Calu3 (cell line): ENCODE data around the gene CERKL. TPM values are rescaled to one million over a fixed set of nuclear protein-coding genes. Genes with fewer than 3 reads are reported as not detected.
"Not testable (repeated sequence)": the region's sequence is repeated elsewhere in the genome, so short reads cannot be mapped to it uniquely, and the experiment has no call there.

Experiments used
- Bru-seq: library from RNA; stranded (reverse); fragments of 400-500 nt; gene quantifications from one replicate; lab custom pipeline; 2021; lab: Mats Ljungman, UMichigan
- BruChase-seq, 2 experiments: library from RNA; stranded (reverse); fragments of 400-500 nt; gene quantifications; one replicate each; lab custom pipeline; 2021; lab: Mats Ljungman, UMichigan
- BruUV-seq: library from RNA; stranded (reverse); fragments of 400-500 nt; replicated peaks from 2 replicates; lab custom pipeline; 2021; lab: Mats Ljungman, UMichigan
- CTCF ChIA-PET: fragments of 300-600 bp; sonication (Branson Sonifier 250); formaldehyde crosslinking; loops from one replicate; lab custom pipeline; 2022; ENCODE audit warnings: antibody characterized with exemption; lab: Charles Lee
- DNase-seq: peaks from one replicate; pipeline ENCODE4 v3.0.0; 2022
- H3K27ac Mint-ChIP-seq: one replicate; pipeline ENCODE4 v1.8.0; 2022; ENCODE audit warnings: mixed read lengths; ENCODE audit not compliant: unreplicated experiment
- H3K27me3 Mint-ChIP-seq: one replicate; pipeline ENCODE4 v1.8.0; 2022; ENCODE audit warnings: mixed read lengths; ENCODE audit not compliant: unreplicated experiment
- H3K36me3 Mint-ChIP-seq: one replicate; pipeline ENCODE4 v1.8.0; 2022; ENCODE audit warnings: mild to moderate bottlenecking, moderate library complexity, mixed read lengths; ENCODE audit not compliant: insufficient read depth, unreplicated experiment
- H3K4me1 Mint-ChIP-seq: one replicate; pipeline ENCODE4 v1.8.0; 2022; ENCODE audit warnings: mild to moderate bottlenecking, low read depth, mixed read lengths; ENCODE audit not compliant: unreplicated experiment
- H3K4me3 Mint-ChIP-seq: one replicate; pipeline ENCODE4 v1.8.0; 2022; ENCODE audit warnings: mild to moderate bottlenecking, low read depth, moderate library complexity, mixed read lengths; ENCODE audit not compliant: unreplicated experiment
- H3K9me3 Mint-ChIP-seq: one replicate; pipeline ENCODE4 v1.8.0; 2022; ENCODE audit warnings: low read depth, mixed read lengths; ENCODE audit not compliant: unreplicated experiment
- intact Hi-C: fragments of 100-400 bp; cut with micrococcal nuclease; formaldehyde crosslinking; loops from one replicate; pipeline ENCODE4 v1.10.0; 2022; ENCODE audit not compliant: unreplicated experiment
- long read RNA-seq: library from polyadenylated mRNA; stranded (forward); transcript quantifications from one replicate; pipeline ENCODE4 v2.0.0, GENCODE V29; 2022
- total RNA-seq: library from RNA; stranded (reverse); gene quantifications from 2 replicates; pipeline ENCODE4 v1.2.3, GENCODE V29; 2022
- TF ChIP-seq, protein P1 (sequence below): fragments of 200-600 bp; IDR thresholded peaks from one replicate; pipeline ENCODE4 v1.8.0; 2022; ENCODE audit warnings: antibody characterized with exemption; ENCODE audit not compliant: unreplicated experiment

The CERKL gene
- total RNA-seq (1.1 and 1.5 TPM in 2 replicates), Bru-seq, nascent RNA (percentile 37 among the genes with signal in this experiment), BruChase-seq, experiment 1, labeled RNA remaining after a 6-hour chase (percentile 22 among the genes with signal in this experiment), BruChase-seq, experiment 2, labeled RNA remaining after a 2-hour chase (percentile 21 among the genes with signal in this experiment)
- long read RNA-seq, result 0 reads

GRCh38 chr2:181656450-181657291, at the start of gene CERKL:
TSS of gene CERKL (minus strand) at chr2:181657105. CDS start at chr2:181657006, 99 bp downstream.
- intact Hi-C loops, result loop anchor here (5.0 kb wide), 1 partner anchor 34 kb away; no protein-coding TSS in a partner anchor
- H3K9me3 Mint-ChIP-seq, result no peaks in the 10 kb centered on the region
- TF ChIP-seq, protein P1, sequence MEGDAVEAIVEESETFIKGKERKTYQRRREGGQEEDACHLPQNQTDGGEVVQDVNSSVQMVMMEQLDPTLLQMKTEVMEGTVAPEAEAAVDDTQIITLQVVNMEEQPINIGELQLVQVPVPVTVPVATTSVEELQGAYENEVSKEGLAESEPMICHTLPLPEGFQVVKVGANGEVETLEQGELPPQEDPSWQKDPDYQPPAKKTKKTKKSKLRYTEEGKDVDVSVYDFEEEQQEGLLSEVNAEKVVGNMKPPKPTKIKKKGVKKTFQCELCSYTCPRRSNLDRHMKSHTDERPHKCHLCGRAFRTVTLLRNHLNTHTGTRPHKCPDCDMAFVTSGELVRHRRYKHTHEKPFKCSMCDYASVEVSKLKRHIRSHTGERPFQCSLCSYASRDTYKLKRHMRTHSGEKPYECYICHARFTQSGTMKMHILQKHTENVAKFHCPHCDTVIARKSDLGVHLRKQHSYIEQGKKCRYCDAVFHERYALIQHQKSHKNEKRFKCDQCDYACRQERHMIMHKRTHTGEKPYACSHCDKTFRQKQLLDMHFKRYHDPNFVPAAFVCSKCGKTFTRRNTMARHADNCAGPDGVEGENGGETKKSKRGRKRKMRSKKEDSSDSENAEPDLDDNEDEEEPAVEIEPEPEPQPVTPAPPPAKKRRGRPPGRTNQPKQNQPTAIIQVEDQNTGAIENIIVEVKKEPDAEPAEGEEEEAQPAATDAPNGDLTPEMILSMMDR, result no peak
- peaks cover 10% of the 10 kb centered on the region for H3K4me1 Mint-ChIP-seq
- H3K36me3 Mint-ChIP-seq, result peaks cover 14% of the 10 kb centered on the region
- CTCF ChIA-PET, result interaction anchor here (0.8 to 3.6 kb wide), 4 partner anchors 18 to 58 kb away, joined by 3 to 14 read pairs (median 3); no protein-coding TSS in a partner anchor
- no peaks in the 10 kb centered on the region for H3K27me3 Mint-ChIP-seq
- peak within 1 kb of the TSS; percentile 73 for H3K27ac Mint-ChIP-seq
- peak within 1 kb of the TSS; percentile 88 for H3K4me3 Mint-ChIP-seq
- DNase-seq, result peak; percentile 83
- BruUV-seq, result no TSS peak

GRCh38 chr2:181702519-181702918, 45.6 kb upstream of the CERKL start:
- H3K9me3 Mint-ChIP-seq, H3K4me1 Mint-ChIP-seq, BruUV-seq, H3K27ac Mint-ChIP-seq, DNase-seq, CTCF ChIA-PET, intact Hi-C loops, H3K27me3 Mint-ChIP-seq, H3K36me3 Mint-ChIP-seq, H3K4me3 Mint-ChIP-seq: not testable (repeated sequence)

DNA sequence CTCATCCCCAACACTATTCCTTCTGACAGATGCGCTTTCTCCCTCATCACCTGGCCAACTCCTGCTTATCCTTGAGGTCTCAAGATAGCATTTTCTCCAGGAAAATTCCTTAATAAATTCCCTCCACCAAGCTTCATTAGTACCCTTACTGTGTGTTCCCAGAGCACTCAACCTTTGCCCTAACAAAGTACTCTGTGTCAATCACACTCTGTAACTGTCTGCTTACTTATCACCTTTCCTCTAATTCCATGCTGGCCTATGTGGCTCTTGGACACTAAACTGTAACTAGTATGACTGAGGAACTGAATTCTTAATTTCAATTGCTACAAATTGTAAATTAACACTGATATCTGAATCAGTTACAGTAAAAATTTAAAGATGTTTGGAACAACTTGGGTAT, 41.3 kb upstream of the CERKL start:
- CTCF ChIA-PET, result no interaction called here
- Mint-ChIP-seq H3K36me3 (no peaks in the 10 kb centered on the region), H3K4me1 (no peaks in the 10 kb centered on the region), H3K9me3 (no peaks in the 10 kb centered on the region), H3K4me3 (no peak overlapping the region), H3K27me3 (no peaks in the 10 kb centered on the region), H3K27ac (no peak overlapping the region)
- intact Hi-C loops, result no loop called here
- TF ChIP-seq, protein P1, result no peak
- no TSS peak for BruUV-seq
- no peak for DNase-seq

GRCh38 chr2:181697571-181697970, 40.7 kb upstream of the CERKL start:
- no peaks in the 10 kb centered on the region for H3K27me3 Mint-ChIP-seq
- no peak overlapping the region for H3K4me3 Mint-ChIP-seq
- H3K27ac Mint-ChIP-seq, result no peak overlapping the region
- no peaks in the 10 kb centered on the region for H3K36me3 Mint-ChIP-seq
- no peaks in the 10 kb centered on the region for H3K9me3 Mint-ChIP-seq
- TF ChIP-seq, protein P1, result no peak
- no peaks in the 10 kb centered on the region for H3K4me1 Mint-ChIP-seq
- no peak for DNase-seq
- no TSS peak for BruUV-seq
- CTCF ChIA-PET, result no interaction called here
- intact Hi-C loops, result no loop called here
